ENCODE data around the gene GALM.
"Not testable (repeated sequence)": the region's sequence is repeated elsewhere in the genome, so short reads cannot be mapped to it uniquely, and the experiment has no call there.

Gene GALM

DNA sequence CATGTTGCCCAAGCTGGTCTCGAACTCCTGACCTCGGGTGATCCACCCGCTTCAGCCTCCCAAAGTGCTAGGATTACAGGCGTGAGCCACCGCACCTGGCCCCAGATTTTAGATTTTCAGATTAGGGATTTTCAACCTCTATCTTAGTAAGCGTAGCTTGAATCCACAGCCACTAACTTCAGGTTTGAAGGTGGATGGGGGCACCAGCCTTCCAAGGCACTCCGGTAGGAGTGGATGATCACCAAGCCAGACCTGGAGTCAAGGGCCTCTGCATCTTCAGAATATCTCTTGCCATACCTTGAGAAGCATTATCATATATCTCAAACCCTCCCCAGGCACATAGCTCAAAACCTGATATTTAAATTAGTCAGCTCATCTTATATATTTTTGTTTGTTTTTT, 17.9 kb downstream of the GALM start:
- no peak for FAIRE-seq

GRCh38 chr2:38685116-38685735, 19.3 kb downstream of the GALM start:
- no peak for FAIRE-seq

DNA sequence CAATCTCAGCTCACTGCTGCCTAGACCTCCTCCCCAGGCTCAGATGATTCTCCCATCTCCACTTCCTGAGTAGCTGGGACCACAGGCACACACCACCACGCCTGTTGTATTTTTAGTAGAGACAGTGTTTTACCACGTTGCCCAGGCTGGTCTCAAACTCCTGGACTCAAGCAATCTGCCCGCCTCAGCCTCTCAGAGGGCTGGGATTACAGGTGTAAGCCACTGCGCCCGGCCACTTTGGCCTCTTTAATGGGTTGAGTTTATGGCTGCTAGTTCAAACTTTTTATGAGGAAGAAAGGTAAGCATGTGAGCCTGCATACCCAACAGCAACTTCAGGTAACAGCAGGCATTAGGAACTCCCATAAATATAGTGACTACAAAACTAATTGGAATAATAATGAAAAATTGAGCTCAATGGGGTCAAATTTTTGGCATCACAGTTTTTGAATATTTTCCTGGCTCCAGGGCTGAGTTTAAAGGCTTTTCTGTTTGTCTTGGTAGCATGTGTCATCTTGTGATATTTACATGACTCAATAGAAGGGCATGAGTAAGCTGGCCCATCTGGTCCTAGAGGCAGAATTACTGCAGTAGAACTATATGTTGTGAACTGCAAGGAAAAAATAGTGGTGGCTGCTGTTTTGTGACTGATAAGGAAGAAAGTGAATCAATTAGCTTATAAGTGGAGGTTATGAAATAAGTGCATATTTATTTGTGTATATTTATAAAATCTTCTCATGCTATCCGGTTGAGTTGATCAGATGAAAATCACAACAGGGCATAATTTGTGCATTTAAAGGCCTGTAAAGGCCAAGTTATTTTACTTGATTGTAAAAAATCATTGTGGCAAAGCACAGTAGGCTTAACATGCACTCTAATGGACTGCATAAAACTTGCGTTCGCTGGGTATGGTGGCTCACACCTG, 24.8 kb downstream of the GALM start:
- no peak for FAIRE-seq

DNA sequence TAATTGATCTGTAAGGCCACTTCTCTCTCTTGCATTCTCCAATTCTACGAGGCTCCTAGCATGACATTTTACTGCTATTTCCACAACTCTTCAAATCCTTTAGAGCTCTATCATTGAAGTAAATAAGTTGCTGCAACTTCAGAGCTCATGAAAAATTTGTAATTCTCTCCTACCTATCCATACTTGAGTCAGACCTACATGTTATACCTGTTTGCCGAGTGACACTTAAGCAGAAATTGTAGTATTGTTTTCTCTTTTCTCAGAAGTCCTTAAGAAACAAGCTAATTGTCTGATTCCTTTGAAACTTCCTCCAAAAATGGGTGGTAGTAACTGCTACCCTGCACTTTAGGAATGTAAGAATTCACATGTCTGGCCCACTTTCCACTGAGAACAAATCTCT, 26.1 kb downstream of the GALM start:
- no peak for FAIRE-seq

GRCh38 chr2:38692636-38693318, 26.9 kb downstream of the GALM start:
- no peak for FAIRE-seq

GRCh38 chr2:38697116-38697840, 31.4 kb downstream of the GALM start:
- no peak for FAIRE-seq

- FAIRE-seq = no peak
Observed at GRCh38 chr2:38698467-38699003, 32.6 kb downstream of the GALM start.

GRCh38 chr2:38700113-38700785, 34.3 kb downstream of the GALM start:
- FAIRE-seq = no peak

DNA sequence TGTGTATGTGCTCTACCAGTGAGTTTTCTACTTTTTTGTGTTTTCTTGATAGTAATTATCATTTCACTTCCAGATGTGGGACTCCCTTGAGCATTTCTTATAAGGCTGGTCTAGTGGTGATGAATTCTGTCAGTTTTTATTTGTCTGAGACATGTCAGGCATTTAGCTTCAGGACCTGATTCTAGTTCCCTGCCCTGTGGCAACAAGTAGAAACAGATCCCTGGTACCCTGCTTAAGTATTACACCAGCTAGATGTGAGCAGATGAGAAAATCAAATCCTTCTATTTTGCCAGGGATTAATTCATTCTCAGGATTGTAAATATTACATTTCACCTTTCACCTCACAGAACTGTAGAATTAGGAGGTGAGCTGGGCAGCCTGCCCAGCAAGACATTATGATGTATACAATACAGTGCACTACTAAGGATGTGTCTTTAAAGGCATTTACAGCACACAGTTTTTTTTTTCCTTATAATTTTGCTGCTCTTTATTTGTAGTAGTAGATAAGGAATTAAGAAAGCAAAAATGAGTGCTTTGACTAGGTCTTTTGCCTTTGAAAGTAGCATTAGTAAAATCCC, 35.1 kb downstream of the GALM start:
- FAIRE-seq = no peak

DNA sequence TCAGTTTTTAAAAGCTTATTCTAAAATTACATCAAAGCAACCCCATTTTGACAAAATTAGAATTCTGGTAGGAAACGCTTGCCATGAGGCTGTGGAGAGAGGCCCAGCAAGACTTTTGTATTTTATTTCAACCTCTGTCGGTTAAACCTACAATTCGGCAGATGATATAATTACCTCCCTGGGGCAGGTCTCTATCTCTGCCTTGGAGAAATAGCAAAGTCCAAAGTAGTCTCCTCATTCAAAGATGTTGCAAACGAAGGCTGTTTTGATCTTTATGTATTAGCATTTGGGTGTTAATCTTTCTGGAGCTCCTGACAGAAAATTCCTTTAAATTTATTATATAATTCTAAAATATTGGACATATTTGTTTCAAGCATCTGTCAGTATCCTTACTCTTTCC, 35.6 kb downstream of the GALM start:
- FAIRE-seq = no peak

- FAIRE-seq = no peak
Observed at GRCh38 chr2:38702413-38702812, 36.5 kb downstream of the GALM start.

GRCh38 chr2:38703336-38703735, 37.4 kb downstream of the GALM start:
- FAIRE-seq = not testable (repeated sequence)

DNA sequence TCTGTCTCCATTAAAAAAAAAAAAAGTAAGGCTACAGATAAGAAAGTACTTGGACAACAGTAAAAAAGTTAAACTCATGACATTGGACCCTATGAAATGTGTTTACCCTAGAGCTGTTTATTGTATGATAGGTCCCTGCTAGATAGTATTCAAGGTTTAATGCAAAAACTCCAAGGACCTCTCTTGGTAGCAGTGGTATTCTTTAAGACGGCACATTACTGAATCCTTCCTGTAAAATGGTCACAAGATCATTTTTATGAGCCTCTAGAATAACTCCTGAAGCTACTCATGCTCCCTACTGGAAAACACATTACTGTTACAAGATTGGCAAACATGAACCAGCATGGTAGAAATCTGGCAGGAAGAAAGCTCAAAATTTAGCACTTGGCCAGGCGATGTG, 38.8 kb downstream of the GALM start:
- no peak for FAIRE-seq

DNA sequence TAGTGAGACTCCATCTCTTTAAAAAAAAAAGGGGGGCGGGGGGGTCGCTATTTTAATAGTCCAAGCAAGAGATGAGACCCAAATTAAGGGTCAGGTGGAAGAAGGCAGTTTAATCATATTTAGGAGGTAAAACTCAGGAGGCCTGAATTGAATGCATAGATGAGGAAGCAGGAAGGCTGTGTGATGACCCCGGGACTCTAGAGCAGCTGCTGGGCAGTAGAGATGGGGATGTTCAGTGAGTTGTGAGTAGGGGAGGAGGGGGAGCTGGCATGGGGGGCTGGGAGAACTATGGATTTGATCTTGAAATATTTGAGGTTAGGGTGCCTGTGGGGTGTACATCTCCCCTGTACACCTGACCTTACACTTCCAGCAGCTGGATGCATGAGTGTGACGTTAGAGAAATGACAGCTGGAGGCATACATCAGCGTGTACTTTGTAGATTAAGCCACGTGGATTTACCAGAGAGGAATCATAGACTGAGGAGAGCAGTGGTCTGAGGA, 41.0 kb downstream of the GALM start:
- FAIRE-seq = no peak

GRCh38 chr2:38708491-38708890, 42.6 kb downstream of the GALM start:
- not testable (repeated sequence) for FAIRE-seq

GRCh38 chr2:38708900-38709566, 43.1 kb downstream of the GALM start:
- no peak for FAIRE-seq

DNA sequence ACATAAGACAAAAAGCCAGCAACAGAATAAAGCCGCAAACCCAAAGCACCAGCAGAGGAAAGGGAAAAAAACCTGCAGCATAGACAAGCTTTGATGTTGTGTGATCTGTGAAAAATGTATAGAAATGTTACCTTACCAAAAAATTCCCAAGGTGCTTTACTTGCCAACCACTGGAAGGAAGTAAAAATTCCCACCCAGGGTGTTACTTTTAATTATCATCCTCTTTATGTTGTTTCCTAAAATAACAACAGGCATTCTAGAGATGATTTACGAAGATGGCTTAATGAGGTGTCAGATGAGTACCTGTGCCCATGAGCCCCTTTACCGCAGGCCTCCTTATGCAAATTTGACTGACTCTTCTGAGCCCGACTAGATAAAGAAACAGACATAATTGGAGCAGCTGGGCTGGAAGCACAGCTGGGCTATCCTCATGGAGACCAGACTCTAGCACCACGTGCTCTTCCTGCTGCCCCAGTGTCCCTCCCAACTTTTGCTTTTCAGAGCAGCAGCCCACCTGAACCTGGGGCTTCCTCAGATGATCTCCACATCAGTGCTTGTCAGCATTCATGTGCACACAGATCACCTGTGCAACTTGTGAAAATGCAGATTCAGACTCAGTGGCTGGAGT, 43.8 kb downstream of the GALM start:
- FAIRE-seq = no peak

DNA sequence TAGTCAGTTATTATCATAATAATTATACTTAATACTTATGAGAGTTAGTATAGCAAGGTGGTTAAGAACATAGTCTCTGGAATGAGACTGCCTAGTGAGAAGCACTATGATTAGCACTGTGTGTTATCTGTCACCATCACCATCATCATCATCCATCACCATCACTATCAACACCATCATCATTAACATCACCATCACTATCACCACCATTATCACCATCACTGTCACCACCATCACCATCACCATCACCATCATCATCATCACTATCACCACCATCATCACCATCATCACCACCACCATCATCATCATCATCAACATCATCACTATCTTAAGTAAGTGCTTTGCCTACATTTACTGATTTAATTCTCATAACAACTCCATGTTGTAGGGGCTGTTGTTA, 45.6 kb downstream of the GALM start:
- FAIRE-seq = no peak

DNA sequence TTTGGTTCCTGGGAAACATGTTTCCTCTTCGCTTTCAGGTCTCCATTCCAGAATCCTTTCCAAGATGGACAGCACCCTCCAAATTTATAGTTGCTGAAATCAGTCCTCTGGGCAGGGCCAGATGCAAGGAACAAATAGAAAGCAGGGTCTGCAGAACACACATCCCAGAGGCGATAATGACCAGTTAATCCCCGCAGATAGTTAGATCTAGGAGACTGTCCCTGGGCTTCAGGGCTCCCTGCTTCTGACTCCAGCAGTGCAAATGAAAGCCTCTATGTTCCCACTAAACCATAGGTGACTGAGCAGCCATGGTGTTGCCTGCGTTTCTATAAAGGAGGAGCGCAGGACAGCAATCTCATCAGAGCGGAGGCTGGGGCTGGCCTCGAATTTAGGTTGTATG, 46.5 kb downstream of the GALM start:
- no peak for FAIRE-seq

- no peak for FAIRE-seq
Observed at GRCh38 chr2:38712871-38713270, 47.0 kb downstream of the GALM start.

- no peak for FAIRE-seq
Observed at GRCh38 chr2:38713338-38713737, 47.4 kb downstream of the GALM start.

Data from G401.6 (cell line).